Measurements from ENCODE around the gene KIAA2012.

Gene KIAA2012

GRCh38 chr2:202127687-202128331 lies 54.8 kb downstream of the KIAA2012 start (continued):
- TF ChIP-seq INSM2 (tag by site-specific recombination; IDR thresholded peaks at IDR 0.05) (no peak), ZNF768 (tag by site-specific recombination; IDR thresholded peaks at IDR 0.05) (no peak), WT1 (tag by site-specific recombination; IDR thresholded peaks at IDR 0.05) (peak; percentile 35; the same call in 1 of the 2 replicates), ZNF404 (tag by site-specific recombination; IDR thresholded peaks at IDR 0.05) (no peak), ZNF280D (tag by site-specific recombination; IDR thresholded peaks at IDR 0.05) (no peak), ZNF664 (tag by site-specific recombination; IDR thresholded peaks at IDR 0.05) (no peak), ZNF16 (tag by site-specific recombination; IDR thresholded peaks at IDR 0.05; ENCODE audit: low read depth) (no peak), SP7 (tag by site-specific recombination; IDR thresholded peaks at IDR 0.05) (no peak), REST (tag by site-specific recombination; IDR thresholded peaks at IDR 0.05) (no peak), KLF9 (tag by site-specific recombination; IDR thresholded peaks at IDR 0.05; ENCODE audit: low read depth) (no peak), PATZ1 (tag by site-specific recombination; IDR thresholded peaks at IDR 0.05) (no peak), ZSCAN18 (tag by site-specific recombination; IDR thresholded peaks at IDR 0.05) (no peak), SALL2 (tag by site-specific recombination; IDR thresholded peaks at IDR 0.05; ENCODE audit: borderline replicate concordance) (no peak), ZNF302 (tag by site-specific recombination; IDR thresholded peaks at IDR 0.05; ENCODE audit: low read depth) (no peak)

GRCh38 chr2:202129841-202130240 lies 56.8 kb downstream of the KIAA2012 start:
- Histone ChIP-seq H3K4me3 (ENCODE audit: low read depth, low read length) (no peak overlapping the region), H3K4me1 (ENCODE audit: control insufficient read depth, insufficient read depth, low read length) (0 out of 2 replicates have a peak, but pooled peaks cover 2% of the 10 kb centered on the region), H3K36me3 (ENCODE audit: control insufficient read depth in 2 of 2, insufficient read depth in 1 of 2, low read length in 2 of 2) (no peaks in the 10 kb centered on the region), H3K27ac (ENCODE audit: extremely low read depth, low read depth, low read length) (no peak overlapping the region), H3K9me3 (ENCODE audit: control insufficient read depth, insufficient read depth, low read depth, low read length) (no peaks in the 10 kb centered on the region)
- CTCF ChIA-PET = no interaction called here
- TF ChIP-seq ZNF169 (tag by site-specific recombination; IDR thresholded peaks at IDR 0.05) = no peak
- no peak for TF ChIP-seq ZNF302 (tag by site-specific recombination; IDR thresholded peaks at IDR 0.05; ENCODE audit: low read depth)
- no peak for TF ChIP-seq SETDB1 (IDR thresholded peaks at IDR 0.05; ENCODE audit: insufficient read length, low read length)
- POLR2A ChIA-PET = no interaction called here
